Spleen (tissue), 11 donors: ENCODE data around the gene CCDC197. TPM values are rescaled to one million over a fixed set of nuclear protein-coding genes. Genes with fewer than 3 reads are reported as not detected.
A peak's percentile ranks its signal among the peaks of the same experiment; 100 is the strongest.

Experiments
- DNase-seq: peaks from one replicate; pipeline ENCODE4 v3.0.0-alpha.2; 2020
- H3K27ac ChIP-seq, 8 donors: fragments of 200-600 bp; sonication (generic) in 7 of 8; 1 replicate in 4 of 8; 2 replicates in 4 of 8; pipeline versions ENCODE4 v1.5.0 to v1.8.0; 2016 to 2021; ENCODE audit warnings: inconsistent platforms in 4 of 8, mild to moderate bottlenecking in 4 of 8, moderate library complexity in 1 of 8
- H3K27me3 ChIP-seq, 7 donors: fragments of 200-600 bp; sonication (generic) in 6 of 7; replicated peaks in 1 of 7; 1 replicate in 4 of 7; 2 replicates in 3 of 7; pipeline versions ENCODE4 v1.5.0 to v1.8.0; 2016 to 2021; ENCODE audit warnings: inconsistent platforms in 3 of 7, mild to moderate bottlenecking in 1 of 7
- H3K36me3 ChIP-seq, 6 donors: fragments of 200-600 bp; sonication (generic) in 5 of 6; 1 replicate in 4 of 6; 2 replicates in 2 of 6; pipeline versions ENCODE4 v1.5.0 to v1.8.0; 2016 to 2021; ENCODE audit warnings: inconsistent platforms in 2 of 6
- H3K4me1 ChIP-seq, 6 donors: fragments of 200-600 bp; sonication (generic) in 5 of 6; 1 replicate in 3 of 6; 2 replicates in 3 of 6; pipeline versions ENCODE4 v1.5.0 to v1.8.0; 2016 to 2021; ENCODE audit warnings: inconsistent platforms in 3 of 6
- H3K4me3 ChIP-seq, 8 donors: fragments of 200-600 bp; sonication (generic) in 7 of 8; 1 replicate in 4 of 8; 2 replicates in 4 of 8; pipeline versions ENCODE4 v1.5.0 to v1.8.0; 2016 to 2021; ENCODE audit warnings: inconsistent platforms in 4 of 8, mild to moderate bottlenecking in 4 of 8, moderate library complexity in 2 of 8
- H3K9me3 ChIP-seq, 8 donors: fragments of 200-600 bp; sonication (generic) in 7 of 8; 1 replicate in 4 of 8; 2 replicates in 4 of 8; pipeline versions ENCODE4 v1.5.0 to v1.8.0; 2016 to 2021; ENCODE audit warnings: inconsistent platforms in 4 of 8
- POLR2A ChIP-seq, 3 donors: fragments of 450-650 bp; IDR thresholded peaks; one replicate each; pipeline ENCODE4 v1.5.1; 2017; ENCODE audit warnings: antibody characterized with exemption in 3 of 3, mild to moderate bottlenecking in 1 of 3
- POLR2AphosphoS5 ChIP-seq, 3 donors: sonication (generic); formaldehyde crosslinking; IDR thresholded peaks; one replicate each; pipeline ENCODE4 v1.5.1; 2017; ENCODE audit warnings: antibody characterized with exemption in 3 of 3
- WGBS, 5 donors: extraction: QIAGEN DNeasy Blood & Tissue Kit in 3 of 5; methylation state at CpG; one replicate each; pipeline versions ENCODE4 v1.1.5 to v1.1.7; 2013 to 2018; 5-methylcytosine and 5-hydroxymethylcytosine counted together
- intact Hi-C: fragments of 100-400 bp; cut with DNase I; formaldehyde crosslinking; loops from one replicate; pipeline ENCODE4 v1.15.0; 2023; ENCODE audit warnings: low total_unique reads
- polyA plus RNA-seq, 3 donors: library from polyadenylated mRNA; stranded (reverse); fragments of 200-250 nt; gene quantifications; one replicate each; pipeline ENCODE4 v1.2.1, GENCODE V29; 2013
- total RNA-seq, 7 donors: library from RNA; depleted of rRNA in 3 of 7; stranded (reverse); fragments of >200 nt in 3 of 7; fragmentation: NEBNext Ultra II Directional in 4 of 7; extraction: Animal tissue kit (Norgen Biotek cat#: 25700) in 4 of 7; gene quantifications; one replicate each; pipeline versions ENCODE4 v1.1.0 to v1.2.1, GENCODE V29; 2016 to 2021
- TF ChIP-seq, protein P1 (sequence below), 11 experiments: fragments of 200-600 bp in 7 of 11; fragments of 450-650 bp in 4 of 11; sonication (generic) in 4 of 11; IDR thresholded peaks in 8 of 11; conservative IDR thresholded peaks in 3 of 11; 1 replicate in 7 of 11; 2 replicates in 4 of 11; pipeline versions ENCODE4 v1.4.0 to v1.8.0; 2016 to 2021; ENCODE audit warnings: antibody characterized with exemption in 11 of 11, inconsistent platforms in 4 of 11, mild to moderate bottlenecking in 1 of 11
- donor health status: healthy with polysubstance abuse.
- donor health status: DM: no; HTN: no; CAD: no; lungs with moderate emphysema.
- donor health status: DM: no; HTN: no; CAD: no.
- donor health status: Bipolar disorder and iron deficiency.
- donor health status: healthy.
- donor health status: DM: no; HTN: no; CAD: no.
- donor health status: DM: yes; HTN: yes; CAD: no.

CCDC197 gene
- total and polyA plus RNA-seq, 10 donors: not detected

DNA sequence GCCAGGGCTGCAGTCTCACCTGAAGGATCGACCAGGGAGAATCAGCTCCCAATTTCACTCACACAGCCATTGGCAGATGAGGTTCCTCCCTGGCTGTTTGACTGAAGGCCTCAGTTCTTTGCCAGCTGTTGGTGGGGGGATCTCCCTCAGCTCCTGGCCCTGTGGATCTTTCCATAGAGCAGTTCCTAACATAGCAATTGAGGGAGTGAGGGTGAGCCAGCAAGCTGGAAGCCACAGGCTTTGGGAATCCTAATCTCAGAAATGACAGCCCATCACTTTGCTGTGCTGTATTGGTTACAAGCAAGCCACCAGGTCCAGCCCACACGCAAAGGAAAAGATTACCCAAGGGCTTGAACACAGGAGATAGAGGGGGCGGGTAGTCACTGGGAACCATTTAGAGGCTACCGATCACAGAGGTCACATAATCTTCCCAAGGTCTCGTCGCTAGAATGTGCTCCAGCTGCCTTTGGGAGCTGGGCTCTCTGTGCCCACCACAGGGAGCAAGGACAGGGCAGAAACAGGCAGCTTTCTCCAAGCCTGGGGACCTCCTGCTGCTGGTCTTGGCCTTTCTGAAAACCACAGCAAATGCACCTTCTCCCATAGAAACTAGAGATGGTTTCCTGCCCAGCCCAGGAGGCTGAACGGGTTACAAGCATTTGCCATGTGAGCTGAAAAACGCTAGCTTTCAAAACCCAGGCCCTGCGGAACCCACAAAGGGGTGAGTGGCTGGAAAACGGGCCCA lies 24.5 kb downstream of the CCDC197 start:
- Histone ChIP-seq H3K9me3 (no peaks in the 10 kb centered on the region), H3K4me3 (no peak overlapping the region), H3K4me1 (peaks cover 0 to 10% (median 5%) of the 10 kb centered on the region in 6 donors), H3K27me3 (peaks cover 0 to 2% (median 0%) of the 10 kb centered on the region in 7 donors), H3K27ac (no peak overlapping the region), H3K36me3 (no peaks in the 10 kb centered on the region)
- intact Hi-C loops: no loop called here
- 66 to 76% (median 67%) methylated on average over 8 to 10 of the region's 10 CpGs for WGBS, 5 donors
- TF ChIP-seq POLR2A (IDR thresholded peaks at IDR 0.05) (no peak), POLR2AphosphoS5 (IDR thresholded peaks at IDR 0.05) (no peak)
- TF ChIP-seq, protein P1, sequence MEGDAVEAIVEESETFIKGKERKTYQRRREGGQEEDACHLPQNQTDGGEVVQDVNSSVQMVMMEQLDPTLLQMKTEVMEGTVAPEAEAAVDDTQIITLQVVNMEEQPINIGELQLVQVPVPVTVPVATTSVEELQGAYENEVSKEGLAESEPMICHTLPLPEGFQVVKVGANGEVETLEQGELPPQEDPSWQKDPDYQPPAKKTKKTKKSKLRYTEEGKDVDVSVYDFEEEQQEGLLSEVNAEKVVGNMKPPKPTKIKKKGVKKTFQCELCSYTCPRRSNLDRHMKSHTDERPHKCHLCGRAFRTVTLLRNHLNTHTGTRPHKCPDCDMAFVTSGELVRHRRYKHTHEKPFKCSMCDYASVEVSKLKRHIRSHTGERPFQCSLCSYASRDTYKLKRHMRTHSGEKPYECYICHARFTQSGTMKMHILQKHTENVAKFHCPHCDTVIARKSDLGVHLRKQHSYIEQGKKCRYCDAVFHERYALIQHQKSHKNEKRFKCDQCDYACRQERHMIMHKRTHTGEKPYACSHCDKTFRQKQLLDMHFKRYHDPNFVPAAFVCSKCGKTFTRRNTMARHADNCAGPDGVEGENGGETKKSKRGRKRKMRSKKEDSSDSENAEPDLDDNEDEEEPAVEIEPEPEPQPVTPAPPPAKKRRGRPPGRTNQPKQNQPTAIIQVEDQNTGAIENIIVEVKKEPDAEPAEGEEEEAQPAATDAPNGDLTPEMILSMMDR (IDR thresholded peaks at IDR 0.05 in 8 of 11, conservative IDR thresholded peaks at IDR 0.05 in 3 of 11): no peak
- DNase-seq: no peak

DNA sequence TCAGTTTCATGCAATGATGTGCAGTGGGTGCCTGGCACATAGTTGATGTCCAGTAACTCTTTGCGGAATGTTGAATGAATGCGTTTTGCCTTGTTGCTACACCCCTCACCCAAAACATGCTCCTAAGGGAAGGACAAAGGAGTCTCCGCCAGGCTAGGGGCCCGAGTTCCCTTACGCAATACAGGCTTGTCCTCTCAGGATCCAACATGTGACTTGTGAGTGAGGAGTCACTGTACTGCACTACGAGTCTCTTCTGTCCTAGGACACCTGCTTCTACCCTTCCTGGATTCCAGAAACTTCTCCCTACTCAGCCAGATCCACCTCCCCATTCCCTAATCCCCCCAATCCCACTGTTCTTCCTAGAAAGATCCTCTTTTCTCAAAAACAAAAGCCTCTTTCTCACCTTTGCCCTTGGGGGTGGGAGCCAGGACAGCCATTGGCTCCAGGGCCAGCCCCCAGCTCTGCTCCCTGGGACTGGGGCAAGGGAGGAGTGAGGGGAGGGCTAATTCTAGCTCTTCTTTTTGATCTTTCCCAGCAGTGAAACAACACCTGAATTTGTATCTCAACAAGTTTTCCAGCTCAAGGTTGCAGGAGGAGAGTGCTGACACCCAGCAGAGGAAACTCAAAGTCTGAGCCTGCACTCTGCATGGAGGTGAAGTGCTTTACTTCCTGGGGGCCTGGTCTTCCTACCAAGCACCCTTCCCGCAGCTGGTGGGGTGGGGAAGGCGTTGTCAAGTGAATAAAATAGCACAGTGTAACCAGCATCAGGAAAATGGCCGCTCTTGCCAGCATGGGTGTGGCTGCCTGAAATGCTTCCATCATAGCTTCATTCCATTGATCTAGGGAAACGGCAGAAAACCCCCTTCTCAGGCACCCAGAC lies 25.7 kb downstream of the CCDC197 start:
- Histone ChIP-seq H3K4me3 (no peak overlapping the region), H3K27ac (no peak overlapping the region), H3K9me3 (no peaks in the 10 kb centered on the region), H3K36me3 (no peaks in the 10 kb centered on the region), H3K27me3 (peaks cover 0 to 5% (median 0%) of the 10 kb centered on the region in 7 donors), H3K4me1 (peaks cover 0 to 22% (median 17%) of the 10 kb centered on the region in 6 donors)
- intact Hi-C loops: no loop called here
- WGBS, 5 donors: 67 to 79% (median 73%) methylated on average over 10 of the region's 10 CpGs
- no peak for TF ChIP-seq POLR2AphosphoS5 (IDR thresholded peaks at IDR 0.05)
- TF ChIP-seq, protein P1 (IDR thresholded peaks at IDR 0.05 in 8 of 11, conservative IDR thresholded peaks at IDR 0.05 in 3 of 11): no peak
- no peak for TF ChIP-seq POLR2A (IDR thresholded peaks at IDR 0.05)
- no peak for DNase-seq

DNA sequence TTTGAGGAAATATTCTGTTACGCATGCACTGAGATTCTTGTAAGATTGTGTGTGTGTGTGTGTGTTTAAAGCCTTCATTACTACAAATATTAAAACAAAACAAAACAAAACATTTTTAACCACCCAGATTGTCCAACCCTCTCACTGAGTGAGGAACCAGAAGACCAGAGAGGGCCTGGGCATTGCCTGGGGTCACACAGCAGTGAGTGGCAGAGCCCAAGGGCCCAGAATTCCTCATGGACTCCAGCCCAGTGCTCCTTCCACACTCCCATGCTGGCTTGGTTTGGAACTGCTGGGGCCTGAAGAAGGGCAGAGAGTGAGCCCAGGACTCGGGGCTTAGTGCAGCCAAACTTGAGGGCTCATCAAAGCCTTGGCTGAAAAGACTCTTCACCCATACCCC lies 27.4 kb downstream of the CCDC197 start:
- no peaks in the 10 kb centered on the region for H3K36me3 ChIP-seq
- DNase-seq: no peak
- WGBS, 5 donors: 82 to 91% (median 87%) methylated on average over 2 of the region's 2 CpGs
- intact Hi-C loops: no loop called here
- H3K4me3 ChIP-seq: no peak overlapping the region
- TF ChIP-seq POLR2A (IDR thresholded peaks at IDR 0.05) (no peak), POLR2AphosphoS5 (IDR thresholded peaks at IDR 0.05) (no peak)
- TF ChIP-seq, protein P1 (IDR thresholded peaks at IDR 0.05 in 8 of 11, conservative IDR thresholded peaks at IDR 0.05 in 3 of 11): no peak
- H3K27me3 ChIP-seq: peaks cover 0 to 5% (median 0%) of the 10 kb centered on the region in 7 donors
- no peaks in the 10 kb centered on the region for H3K9me3 ChIP-seq
- no peak overlapping the region for H3K27ac ChIP-seq
- H3K4me1 ChIP-seq: peaks cover 0 to 37% (median 18%) of the 10 kb centered on the region in 6 donors

DNA sequence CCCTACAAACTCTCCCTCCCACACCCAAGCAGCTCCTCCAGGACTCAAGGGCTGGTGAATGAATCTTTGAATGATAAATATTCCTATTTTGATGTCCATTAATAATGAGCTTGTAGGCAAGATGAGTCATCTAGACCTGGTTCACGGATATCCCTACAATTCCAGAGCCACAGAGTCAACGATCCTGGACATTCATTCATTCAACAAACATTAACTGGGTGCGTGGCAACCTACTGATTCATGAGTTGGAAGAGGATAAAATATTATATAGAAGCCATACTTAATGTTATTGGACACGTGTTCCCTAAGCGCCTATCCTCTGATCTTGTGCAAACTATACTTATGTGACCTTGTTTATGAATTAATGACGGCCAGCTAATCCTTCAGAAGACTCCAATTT lies 28.6 kb downstream of the CCDC197 start:
- no peaks in the 10 kb centered on the region for H3K36me3 ChIP-seq
- no peak overlapping the region for H3K27ac ChIP-seq
- 60 to 68% (median 66%) methylated on average over 6 of the region's 6 CpGs for WGBS, 5 donors
- H3K9me3 ChIP-seq: no peaks in the 10 kb centered on the region
- peaks cover 0 to 5% (median 0%) of the 10 kb centered on the region in 7 donors for H3K27me3 ChIP-seq
- intact Hi-C loops: no loop called here
- DNase-seq: no peak
- no peak for TF ChIP-seq POLR2A (IDR thresholded peaks at IDR 0.05)
- TF ChIP-seq, protein P1 (IDR thresholded peaks at IDR 0.05 in 8 of 11, conservative IDR thresholded peaks at IDR 0.05 in 3 of 11): no peak
- TF ChIP-seq POLR2AphosphoS5 (IDR thresholded peaks at IDR 0.05): no peak
- peaks cover 0 to 38% (median 18%) of the 10 kb centered on the region in 6 donors for H3K4me1 ChIP-seq
- H3K4me3 ChIP-seq: peak overlapping the region in 4 of 8 donors; percentile 63 to 88 (median 70)
